ENCODE results near the gene WASF1.
A peak's percentile ranks its signal among the peaks of the same experiment; 100 is the strongest.
"Not testable (repeated sequence)": the region's sequence is repeated elsewhere in the genome, so short reads cannot be mapped to it uniquely, and the experiment has no call there.

The WASF1 gene

DNA sequence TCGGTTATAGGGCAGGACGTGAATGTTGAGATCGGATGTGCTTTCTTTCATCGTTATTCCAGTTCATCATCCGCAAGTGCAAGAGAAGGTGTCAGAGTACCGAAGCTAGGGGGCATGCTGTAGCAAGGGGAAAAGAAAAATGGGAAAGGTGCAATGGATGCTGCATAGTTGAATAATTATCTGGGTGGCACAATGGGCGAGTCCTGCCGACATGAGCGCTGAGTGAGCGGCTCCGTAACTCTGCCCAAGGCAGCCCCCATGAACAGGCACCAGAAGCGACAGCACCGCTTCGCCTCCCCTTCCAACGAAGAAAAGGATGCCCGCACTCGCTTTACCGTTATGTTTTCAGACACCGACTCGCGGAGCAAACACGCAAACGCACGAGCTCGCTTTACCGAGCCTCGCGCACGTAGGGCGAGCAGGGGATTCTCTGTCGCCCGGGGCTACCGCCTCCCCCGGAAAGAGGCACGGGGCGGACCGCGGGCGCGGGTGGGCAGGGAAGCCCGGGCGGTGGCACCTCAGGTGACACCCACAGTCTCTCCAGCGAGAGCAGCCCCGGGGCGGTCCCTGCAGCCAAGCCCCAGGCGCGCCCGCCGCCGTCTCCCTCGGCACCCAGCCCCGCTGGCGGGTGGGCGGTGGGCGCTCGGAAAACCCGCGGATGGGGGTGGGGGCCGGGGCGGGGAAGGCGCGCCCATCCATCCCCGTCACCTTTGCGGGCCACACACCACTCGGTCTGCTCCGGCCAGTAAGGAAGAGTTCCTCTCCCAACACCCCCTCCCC is 654 bp downstream of the WASF1 start:
- H3K4me3 ChIP-seq (ENCODE audit: low read depth, low read length): peak overlapping the region; percentile 53

GRCh38 chr6:110173506-110174132 is 5.9 kb downstream of the WASF1 start:
- H3K4me3 ChIP-seq (ENCODE audit: low read depth, low read length): no peak overlapping the region

- no peak overlapping the region for H3K4me3 ChIP-seq (ENCODE audit: low read depth, low read length)
Measured at GRCh38 chr6:110170081-110170480, 9.4 kb downstream of the WASF1 start.

GRCh38 chr6:110158479-110158878 is 21.0 kb downstream of the WASF1 start:
- H3K4me3 ChIP-seq (ENCODE audit: low read depth, low read length): no peak overlapping the region

DNA sequence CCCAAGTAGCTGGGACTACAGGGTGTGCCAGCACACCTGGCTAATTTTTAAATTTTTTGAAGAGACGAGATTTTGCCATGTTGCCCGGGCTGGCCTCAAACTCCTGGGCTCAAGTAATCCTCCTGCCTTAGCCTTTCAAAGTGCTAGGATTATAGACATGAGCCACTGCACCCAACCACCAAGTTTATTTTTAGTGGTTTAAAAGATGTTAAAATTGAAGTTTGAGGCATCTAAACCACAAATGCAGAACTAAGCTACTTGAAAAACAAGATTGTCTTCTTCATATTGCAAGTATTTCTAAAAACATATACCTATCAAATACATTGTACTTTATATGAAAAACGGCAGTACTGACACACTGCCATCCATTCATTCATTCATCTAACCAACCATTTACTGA is 31.6 kb downstream of the WASF1 start:
- no peak overlapping the region for H3K4me3 ChIP-seq (ENCODE audit: low read depth, low read length)

GRCh38 chr6:110140650-110141049 is 38.8 kb downstream of the WASF1 start:
- H3K4me3 ChIP-seq (ENCODE audit: low read depth, low read length): no peak overlapping the region

DNA sequence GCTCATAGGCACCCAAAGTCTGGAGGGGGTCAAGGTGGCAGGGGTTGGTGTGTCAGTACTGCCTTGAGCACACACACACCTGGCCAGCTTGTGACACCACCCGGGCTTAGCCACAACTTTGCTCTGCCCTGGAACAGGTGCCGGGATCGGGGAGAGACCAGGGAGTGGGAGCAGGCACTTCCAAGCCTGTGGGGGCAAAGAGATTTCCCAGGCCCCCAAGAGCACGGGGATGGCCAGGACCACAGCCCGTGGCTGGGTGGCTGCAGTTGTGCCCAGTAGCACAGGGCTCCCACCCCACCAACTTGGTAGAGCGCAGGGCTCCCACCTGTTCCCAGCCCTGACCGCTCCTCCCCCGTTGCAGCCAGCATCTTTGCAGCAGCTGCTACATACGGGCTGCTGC is 40.4 kb downstream of the WASF1 start:
- no peak overlapping the region for H3K4me3 ChIP-seq (ENCODE audit: low read depth, low read length)

DNA sequence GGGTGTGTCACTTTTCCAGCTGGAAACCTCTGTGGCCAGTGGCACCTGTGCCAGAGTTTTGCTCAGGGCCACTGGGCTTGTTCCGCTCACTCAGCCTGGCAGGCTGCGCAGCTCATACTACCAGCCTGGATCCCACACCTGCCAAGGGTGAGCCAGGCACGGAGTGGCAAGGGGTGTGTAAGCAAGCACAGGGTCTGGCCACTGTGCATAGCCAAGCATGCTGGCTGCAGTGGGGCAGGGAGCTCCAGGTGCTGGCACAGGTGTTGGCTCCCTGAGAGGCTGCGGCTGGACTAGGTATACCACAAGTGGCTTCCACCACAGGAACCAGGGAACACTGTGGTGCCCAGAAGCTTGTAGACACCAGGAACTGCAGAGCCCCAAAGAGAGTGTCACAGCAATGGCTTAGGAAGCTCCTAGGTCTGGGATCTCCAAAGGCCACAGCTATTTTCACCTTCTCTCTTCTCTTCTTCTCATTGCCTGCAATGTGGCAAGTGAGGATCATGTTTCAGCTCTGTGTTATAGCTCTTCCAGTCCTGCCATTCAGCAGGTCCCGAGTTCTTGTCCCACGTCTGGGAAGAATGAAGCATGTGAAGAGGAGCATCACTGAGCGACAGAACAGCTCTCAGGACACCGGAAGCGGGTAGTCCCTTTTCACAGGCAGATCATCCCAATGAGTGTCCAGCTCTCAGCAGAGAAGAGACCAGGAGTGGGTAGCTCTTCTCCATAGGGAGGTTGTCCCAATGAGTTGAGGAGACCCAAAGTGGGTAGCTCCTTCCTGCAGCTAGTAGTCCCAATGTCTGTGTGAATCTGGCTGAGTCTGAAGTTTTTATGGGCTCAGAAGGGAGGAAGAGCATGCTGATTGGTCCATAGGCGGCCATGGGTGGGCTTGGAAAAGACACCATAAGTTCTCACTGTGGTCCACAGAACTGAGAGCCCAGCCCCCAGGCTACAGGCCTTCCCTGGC is 41.3 kb downstream of the WASF1 start:
- H3K4me3 ChIP-seq (ENCODE audit: low read depth, low read length): no peak overlapping the region

- H3K4me3 ChIP-seq (ENCODE audit: low read depth, low read length): no peak overlapping the region
Measured at GRCh38 chr6:110130362-110130761, 49.1 kb downstream of the WASF1 start.

GRCh38 chr6:110128418-110128817 is 51.1 kb downstream of the WASF1 start:
- no peak overlapping the region for H3K4me3 ChIP-seq (ENCODE audit: low read depth, low read length)

DNA sequence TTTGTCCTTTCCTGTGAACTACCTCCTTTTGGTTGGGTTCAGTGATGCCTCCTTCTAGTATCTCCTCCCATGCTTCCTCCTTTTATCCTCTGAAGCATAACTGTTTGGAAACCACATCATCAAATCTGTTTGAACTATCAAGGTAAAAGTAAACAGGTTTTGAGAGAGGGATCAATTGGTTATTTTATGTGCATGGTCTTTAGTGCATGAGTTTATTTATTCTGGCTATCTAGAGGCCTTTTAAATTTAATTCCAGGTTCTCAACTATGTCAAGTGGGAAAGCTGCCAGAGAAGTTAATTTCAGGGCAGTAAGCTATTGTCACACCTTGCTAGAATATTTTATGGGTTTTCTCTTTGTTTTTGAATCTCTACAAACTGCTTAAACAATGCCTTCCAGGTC is 54.1 kb downstream of the WASF1 start:
- H3K4me3 ChIP-seq (ENCODE audit: low read depth, low read length): no peak overlapping the region

DNA sequence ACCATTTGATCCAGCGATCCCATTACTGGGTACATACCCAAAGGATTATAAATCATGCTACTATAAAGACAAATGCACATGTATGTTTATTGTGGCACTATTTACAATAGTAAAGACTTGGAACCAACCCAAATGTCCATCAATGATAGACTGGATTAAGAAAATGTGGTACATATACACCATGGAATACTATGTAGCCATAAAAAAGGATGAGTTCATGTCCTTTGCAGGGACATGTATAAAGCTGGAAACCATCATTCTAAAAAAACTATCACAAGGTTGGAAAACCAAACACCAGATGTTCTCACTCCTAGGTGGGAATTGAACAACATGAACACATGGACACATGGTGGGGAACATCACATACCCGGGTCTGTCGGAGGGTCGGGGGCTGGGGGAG is 57.8 kb downstream of the WASF1 start:
- H3K4me3 ChIP-seq (ENCODE audit: low read depth, low read length): not testable (repeated sequence)

DNA sequence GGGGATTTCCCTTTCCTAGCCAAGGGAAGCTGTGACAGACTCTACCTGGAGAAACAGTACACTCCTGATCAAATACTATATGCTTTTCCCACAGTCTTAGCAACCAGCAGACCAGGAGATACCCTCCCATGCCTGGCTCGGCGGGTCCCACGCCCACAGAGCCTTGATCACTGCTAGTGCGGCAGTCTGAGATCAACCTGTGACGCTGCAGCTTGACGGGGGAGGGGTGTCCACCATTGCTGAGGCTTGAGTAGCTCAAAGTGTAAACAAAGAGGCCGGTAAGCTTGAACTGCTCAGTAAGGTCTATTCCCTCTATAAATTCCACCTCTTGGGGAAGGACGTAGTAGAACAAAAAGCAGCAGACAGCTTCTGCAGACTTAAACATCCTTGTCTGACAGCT is 63.2 kb downstream of the WASF1 start:
- H3K4me3 ChIP-seq (ENCODE audit: low read depth, low read length): no peak overlapping the region

GRCh38 chr6:110114004-110114403 is 65.5 kb downstream of the WASF1 start:
- no peak overlapping the region for H3K4me3 ChIP-seq (ENCODE audit: low read depth, low read length)

GRCh38 chr6:110105296-110105695 is 74.2 kb downstream of the WASF1 start:
- no peak overlapping the region for H3K4me3 ChIP-seq (ENCODE audit: low read depth, low read length)

- H3K4me3 ChIP-seq (ENCODE audit: low read depth, low read length): no peak overlapping the region
Measured at GRCh38 chr6:110103260-110103659, 76.2 kb downstream of the WASF1 start.

- no peak overlapping the region for H3K4me3 ChIP-seq (ENCODE audit: low read depth, low read length)
Measured at GRCh38 chr6:110102411-110102810, 77.1 kb downstream of the WASF1 start.

- H3K4me3 ChIP-seq (ENCODE audit: low read depth, low read length): no peak overlapping the region
Measured at GRCh38 chr6:110101885-110102284, 77.6 kb downstream of the WASF1 start.

DNA sequence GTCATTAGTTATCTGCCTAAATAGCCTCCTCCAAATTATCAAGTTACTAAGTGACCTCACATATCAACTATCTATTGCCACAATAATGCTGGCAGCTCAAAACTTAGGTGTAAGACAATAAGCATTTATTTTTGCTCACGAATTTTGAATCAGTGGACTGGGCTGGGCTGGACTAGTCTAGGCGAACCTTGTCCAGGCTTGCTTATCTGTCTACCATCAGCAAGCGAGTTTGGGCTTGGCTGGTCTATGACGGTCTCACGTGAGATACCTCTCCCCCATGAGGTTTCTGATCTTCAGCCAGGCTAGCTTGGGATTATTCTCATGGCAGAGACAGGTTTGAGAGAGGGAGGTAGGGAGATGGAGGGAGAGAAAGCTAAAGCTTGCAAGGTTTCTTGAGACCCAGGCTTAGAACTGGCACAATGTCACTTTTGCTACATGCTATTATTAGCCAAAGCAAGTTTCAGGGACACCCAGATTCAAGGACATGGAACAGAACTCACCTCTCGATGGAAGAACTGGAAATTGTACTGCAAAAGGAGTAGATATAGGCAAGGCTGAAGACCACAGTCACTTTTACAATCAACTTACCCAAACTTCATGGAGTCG is 80.9 kb downstream of the WASF1 start:
- no peak overlapping the region for H3K4me3 ChIP-seq (ENCODE audit: low read depth, low read length)

DNA sequence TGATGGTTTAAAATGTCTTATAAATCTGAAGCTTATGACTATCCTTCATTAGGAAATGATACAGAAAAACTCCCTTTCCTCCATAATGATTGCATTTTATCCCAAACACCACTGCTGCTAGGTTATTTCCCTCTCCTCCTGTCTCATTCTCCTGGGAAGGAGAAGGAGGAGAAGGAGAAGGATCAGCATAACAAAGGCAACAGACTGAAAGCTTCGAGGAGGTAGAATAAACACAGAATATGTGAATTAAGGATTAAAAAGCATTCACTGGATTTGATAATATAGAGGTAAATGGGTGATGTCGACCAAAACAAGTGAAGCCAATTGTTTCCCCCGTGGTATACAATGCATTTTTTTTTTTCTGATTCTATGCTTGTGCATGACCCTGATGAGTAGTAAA is 82.0 kb downstream of the WASF1 start:
- no peak overlapping the region for H3K4me3 ChIP-seq (ENCODE audit: low read depth, low read length)

DNA sequence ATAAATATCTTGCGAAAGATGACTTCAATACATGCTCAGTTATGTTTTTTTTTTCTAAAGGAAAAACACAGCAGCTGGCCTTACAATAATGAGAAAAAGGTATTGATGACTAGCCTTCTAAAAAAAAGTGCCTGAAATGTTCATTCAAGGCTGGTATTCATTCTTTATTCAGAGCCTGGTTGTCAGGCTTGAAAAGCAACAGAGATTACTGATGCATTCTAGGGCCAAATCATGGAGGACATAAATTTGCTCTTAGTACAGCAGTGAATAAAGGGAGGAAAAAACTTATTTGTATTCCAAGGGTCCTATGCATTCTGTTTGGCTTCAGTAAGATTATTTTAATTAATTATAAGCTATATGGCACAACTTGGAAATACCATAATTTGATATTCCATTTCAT is 83.5 kb downstream of the WASF1 start:
- no peak overlapping the region for H3K4me3 ChIP-seq (ENCODE audit: low read depth, low read length)
